Measurements from ENCODE around the gene DIPK1A. TPM values are rescaled to one million over a fixed set of nuclear protein-coding genes. Genes with fewer than 3 reads are reported as not detected.
"Not testable (repeated sequence)": the region's sequence is repeated elsewhere in the genome, so short reads cannot be mapped to it uniquely, and the experiment has no call there.

Gene DIPK1A
- total RNA-seq, 1 donor from 2014 or later = 23.0 TPM

DNA sequence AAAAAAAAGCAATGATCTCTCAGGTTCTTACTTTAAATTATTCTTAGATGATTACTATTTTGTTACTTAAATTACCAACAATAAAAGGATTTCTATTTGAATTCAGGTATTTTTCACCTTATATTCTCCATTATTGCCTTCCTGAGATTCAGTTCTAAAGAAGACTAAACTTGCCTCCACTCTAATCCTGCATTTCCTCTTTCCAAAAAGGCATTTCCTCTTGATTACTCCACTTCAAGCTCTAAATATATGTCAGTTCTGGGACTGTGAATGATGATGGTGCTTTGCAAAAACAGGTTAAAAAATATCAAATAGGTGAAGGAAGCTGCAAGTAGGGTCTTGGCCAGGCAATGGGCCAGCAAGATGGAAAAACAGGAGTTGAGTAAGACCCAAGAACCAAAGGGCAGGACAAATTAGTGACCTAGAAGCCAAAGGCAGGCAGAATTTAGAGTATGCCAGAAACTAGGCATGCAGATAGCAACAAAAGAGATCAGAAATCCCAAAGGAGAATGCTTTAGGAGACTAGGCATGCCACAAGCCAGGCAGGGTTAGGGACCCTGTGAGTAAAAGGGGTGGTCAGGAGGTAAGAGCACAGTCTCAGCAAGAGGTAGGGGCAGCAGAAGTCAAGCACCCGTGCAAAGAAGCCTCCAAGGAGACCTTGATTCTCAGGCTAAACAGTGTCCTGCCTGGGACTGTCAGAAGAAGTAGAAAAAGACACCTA lies 11.3 kb upstream of the DIPK1A start:
- Mint-ChIP-seq H3K27ac (peak overlapping the region; percentile 88), H3K27me3 (ENCODE audit: low read depth) (no peaks in the 10 kb centered on the region), H3K36me3 (ENCODE audit: low read depth) (no peaks in the 10 kb centered on the region), H3K9me3 (no peaks in the 10 kb centered on the region), H3K4me1 (ENCODE audit: low read depth) (peaks cover 55% of the 10 kb centered on the region), H3K4me3 (ENCODE audit: low read depth) (no peak overlapping the region)
- no peak for DNase-seq (ENCODE audit: low spot score)
- intact Hi-C loops (cut with micrococcal nuclease) = loop anchor here (1.0 kb wide), 2 partner anchors 9 to 22 kb away; no protein-coding TSS in a partner anchor

DNA sequence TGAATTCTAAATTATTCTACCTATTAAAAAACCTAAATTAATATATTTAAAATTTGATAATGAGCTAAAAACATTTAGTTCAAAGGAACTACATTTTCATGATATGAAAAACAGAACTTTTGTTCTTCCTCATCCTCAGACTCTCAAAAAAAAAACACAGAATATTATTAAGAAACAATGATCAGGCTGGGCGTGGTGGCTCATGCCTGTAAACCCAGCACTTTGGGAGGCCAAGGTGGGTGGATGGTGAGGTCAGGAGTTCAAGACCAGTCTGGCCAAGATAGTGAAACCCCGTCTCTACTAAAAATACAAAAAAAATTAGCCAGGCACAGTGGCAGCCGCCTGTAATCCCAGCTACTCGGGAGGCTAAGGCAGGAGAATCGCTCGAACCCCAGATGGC lies 10.7 kb upstream of the DIPK1A start:
- H3K27ac Mint-ChIP-seq; H3K27me3 Mint-ChIP-seq (ENCODE audit: low read depth); H3K36me3 Mint-ChIP-seq (ENCODE audit: low read depth); H3K4me3 Mint-ChIP-seq (ENCODE audit: low read depth); intact Hi-C loops (cut with micrococcal nuclease); DNase-seq (ENCODE audit: low spot score); H3K9me3 Mint-ChIP-seq: not testable (repeated sequence)
- H3K4me1 Mint-ChIP-seq (ENCODE audit: low read depth) = peaks cover 50% of the 10 kb centered on the region

DNA sequence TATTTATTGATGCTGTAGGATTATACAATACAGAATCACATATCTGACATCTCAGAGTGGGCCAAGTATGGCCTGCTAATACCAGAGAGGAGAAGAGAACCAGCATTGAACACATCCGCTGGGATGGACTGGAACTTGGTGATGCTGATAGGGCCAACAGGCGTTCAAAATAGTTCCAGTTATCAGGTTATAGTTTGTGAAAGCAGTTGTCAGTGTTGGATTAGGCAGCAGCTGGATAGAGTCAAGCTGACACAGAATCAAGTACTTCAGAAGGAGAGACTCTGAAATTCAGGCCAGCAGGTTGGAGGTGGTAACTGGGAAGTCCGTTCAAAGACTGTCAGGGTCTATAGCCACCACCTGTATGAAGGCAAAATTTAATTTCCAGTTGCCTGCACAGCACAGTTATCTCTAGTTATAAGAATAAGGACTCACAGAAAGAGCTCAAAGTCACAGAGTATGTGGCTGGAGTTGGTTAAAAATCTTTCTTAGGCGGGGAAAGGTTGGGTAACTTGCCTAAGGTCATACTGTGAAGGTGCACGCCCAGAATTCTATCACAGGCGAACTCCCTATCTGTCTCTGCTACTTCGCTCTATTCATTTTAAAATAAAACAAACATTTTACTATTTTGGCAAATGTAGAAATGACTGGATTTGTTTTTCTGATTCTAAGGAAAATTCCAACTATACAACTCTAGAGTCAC lies 9.9 kb upstream of the DIPK1A start:
- peaks cover 45% of the 10 kb centered on the region for H3K4me1 Mint-ChIP-seq (ENCODE audit: low read depth)
- H3K36me3 Mint-ChIP-seq (ENCODE audit: low read depth) = no peaks in the 10 kb centered on the region
- peak overlapping the region; percentile 20 for H3K27ac Mint-ChIP-seq
- no peaks in the 10 kb centered on the region for H3K9me3 Mint-ChIP-seq
- H3K27me3 Mint-ChIP-seq (ENCODE audit: low read depth) = no peaks in the 10 kb centered on the region
- intact Hi-C loops (cut with micrococcal nuclease) = no loop called here
- no peak for DNase-seq (ENCODE audit: low spot score)
- H3K4me3 Mint-ChIP-seq (ENCODE audit: low read depth) = no peak overlapping the region

DNA sequence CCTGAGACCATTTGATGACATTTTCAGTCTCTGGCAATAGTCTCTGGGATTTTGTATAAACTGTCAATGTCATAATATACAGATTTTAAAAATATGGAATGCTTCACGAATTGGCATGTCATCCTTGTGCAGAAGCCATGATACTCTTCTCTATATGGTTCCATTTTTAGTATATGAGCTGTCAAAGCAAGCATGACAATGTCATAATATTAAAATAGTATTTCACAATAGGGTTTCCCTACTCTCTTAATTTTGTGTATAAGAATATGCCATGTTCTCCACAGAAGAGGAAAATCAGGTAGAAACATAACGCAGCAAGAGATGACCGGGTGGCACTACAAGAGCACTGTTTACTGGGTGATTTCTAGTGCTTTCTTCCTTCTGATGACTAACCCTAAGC lies 8.3 kb upstream of the DIPK1A start:
- H3K4me1 Mint-ChIP-seq (ENCODE audit: low read depth) = peaks cover 33% of the 10 kb centered on the region
- no peak for DNase-seq (ENCODE audit: low spot score)
- no peaks in the 10 kb centered on the region for H3K27me3 Mint-ChIP-seq (ENCODE audit: low read depth)
- H3K4me3 Mint-ChIP-seq (ENCODE audit: low read depth) = no peak overlapping the region
- H3K9me3 Mint-ChIP-seq = no peaks in the 10 kb centered on the region
- H3K36me3 Mint-ChIP-seq (ENCODE audit: low read depth) = no peaks in the 10 kb centered on the region
- peak overlapping the region; percentile 37 for H3K27ac Mint-ChIP-seq
- intact Hi-C loops (cut with micrococcal nuclease) = loop anchor here (10.0 kb wide), 2 partner anchors 375 to 655 kb away; partner anchors contain the start of gene DR1

DNA sequence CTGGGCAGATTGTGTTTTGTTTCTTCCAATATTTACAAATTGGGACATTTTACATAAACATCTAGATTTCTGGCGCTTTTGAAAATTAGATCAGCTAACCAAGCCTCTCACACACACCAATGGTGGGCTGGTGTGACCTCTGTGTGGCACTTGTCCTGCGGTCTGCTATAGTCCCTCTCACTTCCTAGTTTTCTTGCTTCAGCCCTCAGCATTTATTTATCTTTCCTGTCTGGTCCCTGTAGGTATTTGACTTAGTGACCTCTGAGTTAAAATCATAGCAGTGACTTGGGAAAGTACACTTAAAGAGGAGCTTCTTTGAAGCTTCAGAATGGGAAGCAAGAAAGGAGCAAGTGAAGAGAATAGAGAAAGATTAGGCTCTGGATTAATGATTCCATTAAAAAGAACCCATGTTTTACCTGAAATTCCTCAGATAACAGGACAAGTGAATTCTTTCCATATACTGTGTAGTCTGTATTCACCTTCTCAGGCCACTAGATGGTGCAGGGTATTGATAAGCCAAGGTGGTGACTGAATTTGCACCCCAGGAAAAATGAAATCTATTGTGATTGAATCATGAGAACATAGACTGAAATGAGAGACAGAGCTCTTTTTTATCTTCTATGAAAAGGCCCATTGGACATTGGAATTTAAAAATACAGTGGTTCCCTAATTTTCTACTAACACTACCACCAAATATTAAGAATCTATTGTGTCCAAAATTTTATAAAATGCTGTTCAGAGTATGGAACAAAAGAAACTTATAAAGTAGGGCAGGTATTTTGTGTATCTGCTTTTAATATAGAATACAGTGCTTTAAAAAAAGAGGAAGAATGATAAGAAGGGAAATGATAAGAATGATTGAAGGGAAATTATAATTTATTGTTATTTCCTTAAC lies 7.1 kb upstream of the DIPK1A start:
- no peaks in the 10 kb centered on the region for H3K36me3 Mint-ChIP-seq (ENCODE audit: low read depth)
- H3K9me3 Mint-ChIP-seq = no peaks in the 10 kb centered on the region
- H3K27ac Mint-ChIP-seq = no peak overlapping the region
- H3K27me3 Mint-ChIP-seq (ENCODE audit: low read depth) = no peaks in the 10 kb centered on the region
- DNase-seq (ENCODE audit: low spot score) = no peak
- peaks cover 28% of the 10 kb centered on the region for H3K4me1 Mint-ChIP-seq (ENCODE audit: low read depth)
- intact Hi-C loops (cut with micrococcal nuclease) = loop anchor here (1.0 to 10.0 kb wide), 3 partner anchors 26 to 654 kb away; partner anchors contain the start of gene DR1
- H3K4me3 Mint-ChIP-seq (ENCODE audit: low read depth) = no peak overlapping the region

DNA sequence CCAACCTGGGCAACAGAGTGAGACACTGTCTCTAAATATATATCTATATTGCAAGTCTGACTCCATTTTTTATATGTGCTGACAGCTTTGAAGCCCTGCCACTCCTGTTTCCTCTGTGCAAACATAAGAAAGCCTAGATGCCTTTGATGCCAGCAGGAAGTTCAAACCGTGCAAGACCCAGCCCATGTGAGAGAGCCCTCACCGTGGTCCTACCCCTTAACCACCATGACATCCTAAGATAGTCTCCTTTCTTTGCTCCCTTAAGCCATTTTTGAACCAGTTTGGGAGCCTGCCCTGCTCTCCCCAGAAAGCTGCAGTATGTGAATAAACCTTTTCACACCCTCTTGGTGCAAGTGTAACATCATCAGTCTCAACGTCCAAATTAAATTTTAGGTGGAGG lies 3.7 kb upstream of the DIPK1A start:
- H3K4me3 Mint-ChIP-seq (ENCODE audit: low read depth) = no peak overlapping the region

DNA sequence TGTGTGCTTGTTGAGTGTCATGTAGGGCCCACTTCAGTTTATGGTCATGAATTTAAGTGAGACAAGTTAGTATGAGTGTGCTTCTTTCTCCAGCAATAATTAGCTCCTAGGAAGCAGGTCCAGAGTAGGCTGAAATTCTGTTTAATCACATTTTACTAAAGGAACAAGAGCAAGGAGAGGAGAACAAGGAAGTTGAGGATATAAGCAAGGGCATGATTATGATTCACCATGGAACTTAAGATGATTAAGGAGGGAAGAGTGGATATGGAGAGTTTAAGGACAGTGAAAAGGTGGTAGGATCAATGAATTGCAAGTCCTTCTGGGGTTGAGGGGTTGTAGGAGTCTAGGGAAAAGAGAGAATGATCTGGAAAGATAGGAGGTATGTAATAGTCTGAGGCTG lies 3.1 kb upstream of the DIPK1A start:
- Mint-ChIP-seq H3K27ac (no peak overlapping the region), H3K9me3 (no peaks in the 10 kb centered on the region), H3K4me1 (ENCODE audit: low read depth) (peaks cover 16% of the 10 kb centered on the region), H3K27me3 (ENCODE audit: low read depth) (no peaks in the 10 kb centered on the region), H3K4me3 (ENCODE audit: low read depth) (no peak overlapping the region), H3K36me3 (ENCODE audit: low read depth) (peaks cover 8% of the 10 kb centered on the region)
- intact Hi-C loops (cut with micrococcal nuclease) = loop anchor here (5.0 to 10.0 kb wide), 3 partner anchors 380 to 883 kb away; partner anchors contain the start of gene DR1
- no peak for DNase-seq (ENCODE audit: low spot score)

More for the DNA sequence above, 3.7 kb upstream of the DIPK1A start:
- Mint-ChIP-seq H3K4me1 (ENCODE audit: low read depth) (peaks cover 18% of the 10 kb centered on the region), H3K9me3 (no peaks in the 10 kb centered on the region), H3K27me3 (ENCODE audit: low read depth) (no peaks in the 10 kb centered on the region), H3K27ac (no peak overlapping the region), H3K36me3 (ENCODE audit: low read depth) (peaks cover 7% of the 10 kb centered on the region)
- DNase-seq (ENCODE audit: low spot score) = no peak
- intact Hi-C loops (cut with micrococcal nuclease) = loop anchor here (5.0 to 10.0 kb wide), 3 partner anchors 380 to 882 kb away; partner anchors contain the start of gene DR1

DNA sequence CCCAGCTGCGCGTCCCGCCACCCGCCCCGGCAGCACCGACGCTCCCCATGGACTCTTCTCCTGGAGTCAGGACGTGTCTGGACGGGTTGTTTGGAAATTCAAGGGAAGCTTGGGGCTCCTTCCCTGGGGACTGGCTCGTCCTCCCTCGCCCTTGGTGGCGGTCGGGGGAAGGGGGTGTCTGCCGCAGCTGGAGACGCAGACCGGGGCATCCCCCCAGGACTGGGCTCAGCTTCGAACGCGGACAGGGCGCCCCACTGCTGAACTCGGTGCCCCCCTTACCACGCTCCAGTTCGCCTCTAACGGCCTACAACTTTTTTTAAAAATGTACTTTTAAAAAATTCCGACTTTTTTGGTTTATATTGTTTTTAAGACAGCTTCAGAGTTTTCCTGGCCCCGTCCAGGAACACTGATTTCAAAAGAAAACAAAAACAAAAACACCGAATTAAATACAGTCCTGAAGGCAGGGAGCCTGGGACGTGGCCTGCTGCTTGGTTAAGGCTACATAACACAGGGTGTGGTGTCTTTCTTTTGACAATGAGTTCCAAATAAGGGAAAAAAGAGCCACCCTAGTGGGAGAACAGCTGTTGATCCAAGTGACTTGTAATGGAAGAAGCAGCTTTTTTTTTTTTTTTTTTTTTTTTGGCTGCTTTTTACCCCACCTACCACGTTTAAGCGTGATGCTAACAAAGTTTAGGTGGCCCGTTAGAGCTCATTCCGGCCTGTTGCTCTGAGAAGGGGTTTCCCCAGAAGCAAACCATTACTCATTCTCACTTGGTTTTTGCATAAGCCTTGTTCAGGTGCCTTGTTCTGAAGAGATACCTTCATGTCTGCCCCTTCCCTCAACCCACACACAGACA lies 862 bp upstream of the DIPK1A start:
- H3K9me3 Mint-ChIP-seq = no peaks in the 10 kb centered on the region
- no peak overlapping the region for H3K27ac Mint-ChIP-seq
- H3K4me1 Mint-ChIP-seq (ENCODE audit: low read depth) = peaks cover 22% of the 10 kb centered on the region
- no peaks in the 10 kb centered on the region for H3K27me3 Mint-ChIP-seq (ENCODE audit: low read depth)
- H3K4me3 Mint-ChIP-seq (ENCODE audit: low read depth) = no peak overlapping the region
- DNase-seq (ENCODE audit: low spot score) = peak; percentile 72
- intact Hi-C loops (cut with micrococcal nuclease) = loop anchor here (1.0 to 10.0 kb wide), 9 partner anchors 15 to 885 kb away; partner anchors contain the start of genes CCDC18, DR1, MTF2 and TMED5
- H3K36me3 Mint-ChIP-seq (ENCODE audit: low read depth) = peaks cover 20% of the 10 kb centered on the region

DNA sequence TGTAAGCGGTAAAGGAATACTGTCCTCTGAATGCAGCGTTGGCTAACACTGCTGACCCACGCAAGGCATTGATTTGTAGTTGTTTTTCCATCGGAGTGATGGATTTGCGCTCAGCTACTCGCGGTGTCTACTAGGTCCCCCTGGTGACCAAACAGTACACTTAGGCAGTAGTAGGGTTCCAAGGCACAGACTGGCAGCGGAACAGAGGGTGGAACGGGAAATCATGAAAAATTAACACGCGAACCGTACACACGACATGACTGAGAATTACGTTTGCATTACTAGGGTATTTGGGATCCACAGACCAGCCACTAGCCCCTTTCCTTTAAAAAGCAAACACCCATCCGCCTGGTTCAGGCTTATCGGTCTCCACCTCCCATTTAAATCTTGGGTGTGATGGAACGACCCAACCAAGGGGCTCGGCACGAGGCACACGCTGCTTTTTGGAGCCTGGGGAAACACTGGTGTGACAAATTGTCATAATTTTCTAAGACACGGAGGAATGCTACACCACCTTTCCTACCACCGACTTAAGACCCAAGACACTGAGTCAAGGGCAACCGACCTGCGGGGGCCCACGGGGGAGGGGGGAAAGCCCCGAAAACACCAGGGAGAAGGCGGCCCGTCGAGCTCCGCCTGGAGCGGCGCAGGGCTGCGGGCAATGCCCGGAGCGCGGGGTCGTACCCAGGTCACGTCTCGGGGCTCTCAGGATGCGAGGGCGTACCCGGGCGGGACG lies 699 bp downstream of the DIPK1A start:
- no peaks in the 10 kb centered on the region for H3K27me3 Mint-ChIP-seq (ENCODE audit: low read depth)
- DNase-seq (ENCODE audit: low spot score) = peak; percentile 64
- H3K36me3 Mint-ChIP-seq (ENCODE audit: low read depth) = peaks cover 25% of the 10 kb centered on the region
- peaks cover 37% of the 10 kb centered on the region for H3K4me1 Mint-ChIP-seq (ENCODE audit: low read depth)
- H3K27ac Mint-ChIP-seq = peak overlapping the region; percentile 96
- H3K9me3 Mint-ChIP-seq = no peaks in the 10 kb centered on the region
- H3K4me3 Mint-ChIP-seq (ENCODE audit: low read depth) = peak overlapping the region; percentile 91
- intact Hi-C loops (cut with micrococcal nuclease) = loop anchor here (1.0 to 10.0 kb wide), 8 partner anchors 9 to 887 kb away; partner anchors contain the start of genes CCDC18, DR1, MTF2 and TMED5

DNA sequence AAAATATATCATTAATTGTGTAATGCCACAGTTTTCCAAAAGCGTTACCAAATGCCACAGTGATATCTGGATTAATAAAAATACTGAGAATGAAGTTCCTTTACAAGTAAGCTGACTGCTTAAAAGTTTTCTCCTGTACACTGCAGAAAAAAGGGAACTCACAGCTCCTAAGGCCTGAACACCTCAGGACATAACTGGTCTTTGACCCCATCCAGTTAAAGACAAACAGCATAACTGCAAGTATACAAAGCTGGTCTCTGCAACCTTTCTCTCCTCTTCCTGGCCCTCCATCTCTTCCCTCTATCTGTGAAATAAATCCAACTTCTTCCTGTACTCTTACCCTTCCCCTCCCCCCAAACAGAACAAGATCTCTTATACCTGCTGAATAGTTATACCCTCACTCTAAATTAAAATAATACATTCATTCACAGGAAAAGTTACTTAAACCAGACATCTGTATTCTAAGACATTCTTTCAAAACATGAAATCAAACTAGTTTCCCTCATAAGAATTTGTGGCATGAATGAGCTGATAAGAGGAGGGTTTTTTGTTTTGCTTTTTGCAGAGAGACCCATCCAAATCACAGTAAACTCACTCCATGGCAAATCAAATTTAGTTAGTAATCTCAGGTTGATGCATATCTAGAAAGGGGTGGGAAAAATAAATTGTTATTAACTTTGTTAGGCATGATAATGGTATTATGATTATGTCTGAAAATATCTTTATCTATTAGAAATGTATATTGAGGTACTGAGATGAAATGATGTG lies 2.9 kb downstream of the DIPK1A start:
- no peak for DNase-seq (ENCODE audit: low spot score)
- intact Hi-C loops (cut with micrococcal nuclease) = no loop called here
- peak overlapping the region; percentile 9 for H3K4me3 Mint-ChIP-seq (ENCODE audit: low read depth)

More for the DNA sequence above, 2.9 kb downstream of the DIPK1A start:
- peak overlapping the region; percentile 38 for H3K27ac Mint-ChIP-seq
- no peaks in the 10 kb centered on the region for H3K9me3 Mint-ChIP-seq
- H3K4me1 Mint-ChIP-seq (ENCODE audit: low read depth) = peaks cover 50% of the 10 kb centered on the region
- peaks cover 30% of the 10 kb centered on the region for H3K36me3 Mint-ChIP-seq (ENCODE audit: low read depth)
- no peaks in the 10 kb centered on the region for H3K27me3 Mint-ChIP-seq (ENCODE audit: low read depth)
